WTC11 (cell line): Measurements from ENCODE around the gene LRP3. TPM values are rescaled to one million over a fixed set of nuclear protein-coding genes. Genes with fewer than 3 reads are reported as not detected.

Source experiments
- ATAC-seq: fragments of 200-7000 bp; cut with Tn5 transposase; 2 replicates; pipeline ENCODE4 v1.10.0; 2021; ENCODE audit warnings: mild to moderate bottlenecking, moderate library complexity
- CTCF ChIA-PET: fragments of 300-600 bp; sonication (Branson Sonifier 250); formaldehyde crosslinking; loops from one replicate; lab custom pipeline; 2021; ENCODE audit warnings: antibody characterized with exemption; lab: Charles Lee
- POLR2A ChIA-PET: fragments of 350-600 bp; sonication (Branson Sonifier 250); formaldehyde crosslinking; loops from one replicate; lab custom pipeline; 2021; ENCODE audit warnings: antibody characterized with exemption; lab: Charles Lee
- DNase-seq: peaks from one replicate; pipeline ENCODE4 v3.0.0; 2021; ENCODE audit warnings: low spot score
- H3K27ac Mint-ChIP-seq: 2 replicates; pipeline ENCODE4 v1.8.0; 2021; ENCODE audit warnings: mixed read lengths
- H3K27me3 Mint-ChIP-seq: 2 replicates; pipeline ENCODE4 v1.8.0; 2021; ENCODE audit warnings: low read depth, mild to moderate bottlenecking, moderate library complexity, mixed read lengths
- H3K36me3 Mint-ChIP-seq: 2 replicates; pipeline ENCODE4 v1.8.0; 2021; ENCODE audit warnings: mixed read lengths
- H3K4me1 Mint-ChIP-seq: 2 replicates; pipeline ENCODE4 v1.8.0; 2022; ENCODE audit warnings: mixed read lengths
- H3K4me3 Mint-ChIP-seq: 2 replicates; pipeline ENCODE4 v1.8.0; 2021; ENCODE audit warnings: mild to moderate bottlenecking, moderate library complexity, mixed read lengths
- H3K9me3 Mint-ChIP-seq: 2 replicates; pipeline ENCODE4 v1.8.0; 2021; ENCODE audit warnings: mixed read lengths
- EMX1 ChIP-seq: fragments of 250-450 bp; sonication (Bioruptor Pico); IDR thresholded peaks from 2 replicates; pipeline ENCODE4 v1.8.0; 2021; ENCODE audit warnings: mild to moderate bottlenecking
- ESRRA ChIP-seq: sonication (generic); formaldehyde crosslinking; IDR thresholded peaks from 2 replicates; pipeline ENCODE4 v1.8.1; 2022; ENCODE audit warnings: mild to moderate bottlenecking, missing genetic modification reagents, borderline replicate concordance
- FOXP1 ChIP-seq: sonication (generic); formaldehyde crosslinking; IDR thresholded peaks from 2 replicates; pipeline ENCODE4 v1.8.0; 2022; ENCODE audit warnings: missing genetic modification reagents, mild to moderate bottlenecking, moderate library complexity, borderline replicate concordance
- JAZF1 ChIP-seq: fragments of 250-450 bp; sonication (Bioruptor Pico); IDR thresholded peaks from 2 replicates; pipeline ENCODE4 v1.9.0; 2021; ENCODE audit warnings: moderate library complexity, mild to moderate bottlenecking, inconsistent platforms
- MXD4 ChIP-seq: fragments of 250-450 bp; sonication (Bioruptor Pico); IDR thresholded peaks from 2 replicates; pipeline ENCODE4 v1.8.0; 2021; ENCODE audit warnings: mild to moderate bottlenecking, moderate library complexity, borderline replicate concordance
- MYBL2 ChIP-seq: sonication (generic); formaldehyde crosslinking; IDR thresholded peaks from 2 replicates; pipeline ENCODE4 v1.8.1; 2023; ENCODE audit warnings: mild to moderate bottlenecking, moderate library complexity, missing genetic modification reagents
- NFATC4 ChIP-seq: fragments of 250-450 bp; sonication (Bioruptor Pico); IDR thresholded peaks from 2 replicates; pipeline ENCODE4 v1.9.0; 2021; ENCODE audit warnings: mild to moderate bottlenecking
- NR1H2 ChIP-seq: sonication (generic); formaldehyde crosslinking; IDR thresholded peaks from 2 replicates; pipeline ENCODE4 v1.9.0; 2021; ENCODE audit warnings: mild to moderate bottlenecking, moderate library complexity, missing genetic modification reagents
- PRRX2 ChIP-seq: fragments of 250-450 bp; sonication (Bioruptor Pico); IDR thresholded peaks from 2 replicates; pipeline ENCODE4 v1.8.0; 2021; ENCODE audit warnings: mild to moderate bottlenecking
- ZNF121 ChIP-seq: sonication (generic); formaldehyde crosslinking; IDR thresholded peaks from 2 replicates; pipeline ENCODE4 v1.8.0; 2023; ENCODE audit warnings: missing genetic modification reagents
- ZNF263 ChIP-seq: sonication (generic); formaldehyde crosslinking; IDR thresholded peaks from 2 replicates; pipeline ENCODE4 v1.8.1; 2022; ENCODE audit warnings: low read depth, mild to moderate bottlenecking, moderate library complexity, missing genetic modification reagents
- ZNF317 ChIP-seq: sonication (generic); formaldehyde crosslinking; IDR thresholded peaks from 2 replicates; pipeline ENCODE4 v1.8.1; 2023; ENCODE audit warnings: low read depth, mild to moderate bottlenecking, moderate library complexity, missing genetic modification reagents, borderline replicate concordance
- total RNA-seq: library from RNA; stranded (reverse); gene quantifications from 3 replicates; pipeline ENCODE4 v1.2.3, GENCODE V29; 2021
- TF ChIP-seq, protein P1 (sequence below): sonication (generic); formaldehyde crosslinking; IDR thresholded peaks from 2 replicates; pipeline ENCODE4 v1.8.1; 2022; ENCODE audit warnings: low read depth, missing genetic modification reagents, borderline replicate concordance
- TF ChIP-seq, protein P2 (sequence below): sonication (generic); formaldehyde crosslinking; IDR thresholded peaks from 2 replicates; pipeline ENCODE4 v1.8.1; 2023; ENCODE audit warnings: mild to moderate bottlenecking, missing genetic modification reagents, moderate library complexity
- TF ChIP-seq, protein P3 (sequence below): sonication (generic); formaldehyde crosslinking; IDR thresholded peaks from 2 replicates; pipeline ENCODE4 v1.8.0; 2023; ENCODE audit warnings: missing genetic modification reagents
- TF ChIP-seq, protein P4 (sequence below): sonication (generic); formaldehyde crosslinking; IDR thresholded peaks from 2 replicates; pipeline ENCODE4 v1.8.1; 2022; ENCODE audit warnings: mild to moderate bottlenecking, moderate library complexity, missing genetic modification reagents
- TF ChIP-seq, protein P5 (sequence below): sonication (generic); formaldehyde crosslinking; IDR thresholded peaks from 2 replicates; pipeline ENCODE4 v1.8.0; 2022; ENCODE audit warnings: mild to moderate bottlenecking, missing genetic modification reagents
- TF ChIP-seq, protein P6 (sequence below): sonication (generic); formaldehyde crosslinking; IDR thresholded peaks from 2 replicates; pipeline ENCODE4 v1.8.1; 2023; ENCODE audit warnings: mild to moderate bottlenecking, missing genetic modification reagents
- TF ChIP-seq, protein P7 (sequence below): sonication (generic); formaldehyde crosslinking; IDR thresholded peaks from 2 replicates; pipeline ENCODE4 v1.8.1; 2022; ENCODE audit warnings: mild to moderate bottlenecking, missing genetic modification reagents, moderate library complexity, borderline replicate concordance
- TF ChIP-seq, protein P8 (sequence below): sonication (generic); formaldehyde crosslinking; IDR thresholded peaks from 2 replicates; pipeline ENCODE4 v1.8.1; 2023; ENCODE audit warnings: mild to moderate bottlenecking, missing genetic modification reagents, borderline replicate concordance

The LRP3 gene
- total RNA-seq, 1 experiment from 2014 or later: 47.0 TPM

DNA sequence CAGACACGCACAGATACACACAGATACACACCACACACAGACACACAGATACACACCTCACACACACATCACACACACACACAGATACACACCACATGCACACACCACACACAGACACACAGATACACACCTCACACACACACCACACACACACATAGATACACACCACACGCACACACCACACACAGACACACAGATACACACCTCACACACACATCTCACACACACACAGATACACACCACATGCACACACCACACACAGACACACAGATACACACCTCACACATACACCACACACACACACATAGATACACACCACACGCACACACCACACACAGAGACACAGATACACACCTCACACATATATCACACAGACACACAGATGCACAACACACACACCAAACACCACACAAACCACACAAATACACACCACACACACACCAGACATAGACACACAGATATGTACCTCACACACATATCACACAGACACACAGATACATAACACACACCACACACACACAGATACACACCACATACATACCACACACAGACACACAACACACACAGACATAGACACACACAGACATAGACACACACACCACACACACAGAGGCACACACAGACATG, 55.7 kb downstream of the LRP3 start:
- H3K4me3 Mint-ChIP-seq: no peak overlapping the region
- H3K4me1 Mint-ChIP-seq: 0 out of 2 replicates have a peak, but pooled peaks cover 3% of the 10 kb centered on the region
- 0 out of 2 replicates have a peak, but pooled peaks cover 2% of the 10 kb centered on the region for H3K27me3 Mint-ChIP-seq
- peaks cover 9% of the 10 kb centered on the region for H3K9me3 Mint-ChIP-seq
- DNase-seq (no peak), ATAC-seq (no peak)
- H3K36me3 Mint-ChIP-seq: peaks cover 7% of the 10 kb centered on the region
- CTCF ChIA-PET: interaction anchor here (0.7 to 1.1 kb wide), 4 partner anchors 11 to 148 kb away, joined by 3 to 6 read pairs (median 4); no protein-coding TSS in a partner anchor
- no peak overlapping the region for H3K27ac Mint-ChIP-seq
- TF ChIP-seq ESRRA (CRISPR knock-in tag) (no peak), ZNF317 (CRISPR knock-in tag) (no peak)
- TF ChIP-seq, protein P1, sequence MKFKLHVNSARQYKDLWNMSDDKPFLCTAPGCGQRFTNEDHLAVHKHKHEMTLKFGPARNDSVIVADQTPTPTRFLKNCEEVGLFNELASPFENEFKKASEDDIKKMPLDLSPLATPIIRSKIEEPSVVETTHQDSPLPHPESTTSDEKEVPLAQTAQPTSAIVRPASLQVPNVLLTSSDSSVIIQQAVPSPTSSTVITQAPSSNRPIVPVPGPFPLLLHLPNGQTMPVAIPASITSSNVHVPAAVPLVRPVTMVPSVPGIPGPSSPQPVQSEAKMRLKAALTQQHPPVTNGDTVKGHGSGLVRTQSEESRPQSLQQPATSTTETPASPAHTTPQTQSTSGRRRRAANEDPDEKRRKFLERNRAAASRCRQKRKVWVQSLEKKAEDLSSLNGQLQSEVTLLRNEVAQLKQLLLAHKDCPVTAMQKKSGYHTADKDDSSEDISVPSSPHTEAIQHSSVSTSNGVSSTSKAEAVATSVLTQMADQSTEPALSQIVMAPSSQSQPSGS (CRISPR knock-in tag): no peak
- POLR2A ChIA-PET: no interaction called here

DNA sequence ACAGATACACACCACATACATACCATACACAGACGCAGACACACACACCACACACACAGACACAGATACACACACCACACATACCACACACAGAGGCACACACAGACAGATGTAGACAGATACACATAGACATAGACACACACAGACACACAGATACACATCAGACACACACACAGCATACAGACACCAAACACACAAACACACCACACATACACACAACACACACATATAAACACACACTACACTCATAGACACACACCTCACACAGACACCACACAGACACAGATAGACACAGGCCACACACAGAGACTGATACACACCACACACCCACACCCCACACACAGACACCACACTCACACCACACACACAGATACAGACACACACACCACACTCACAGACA, 56.4 kb downstream of the LRP3 start:
- TF ChIP-seq MYBL2 (CRISPR knock-in tag) (no peak), MXD4 (CRISPR knock-in tag) (no peak), PRRX2 (no peak)
- TF ChIP-seq, protein P2, sequence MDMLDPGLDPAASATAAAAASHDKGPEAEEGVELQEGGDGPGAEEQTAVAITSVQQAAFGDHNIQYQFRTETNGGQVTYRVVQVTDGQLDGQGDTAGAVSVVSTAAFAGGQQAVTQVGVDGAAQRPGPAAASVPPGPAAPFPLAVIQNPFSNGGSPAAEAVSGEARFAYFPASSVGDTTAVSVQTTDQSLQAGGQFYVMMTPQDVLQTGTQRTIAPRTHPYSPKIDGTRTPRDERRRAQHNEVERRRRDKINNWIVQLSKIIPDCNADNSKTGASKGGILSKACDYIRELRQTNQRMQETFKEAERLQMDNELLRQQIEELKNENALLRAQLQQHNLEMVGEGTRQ: no peak
- TF ChIP-seq, protein P3, sequence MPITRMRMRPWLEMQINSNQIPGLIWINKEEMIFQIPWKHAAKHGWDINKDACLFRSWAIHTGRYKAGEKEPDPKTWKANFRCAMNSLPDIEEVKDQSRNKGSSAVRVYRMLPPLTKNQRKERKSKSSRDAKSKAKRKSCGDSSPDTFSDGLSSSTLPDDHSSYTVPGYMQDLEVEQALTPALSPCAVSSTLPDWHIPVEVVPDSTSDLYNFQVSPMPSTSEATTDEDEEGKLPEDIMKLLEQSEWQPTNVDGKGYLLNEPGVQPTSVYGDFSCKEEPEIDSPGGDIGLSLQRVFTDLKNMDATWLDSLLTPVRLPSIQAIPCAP (CRISPR knock-in tag): no peak
- H3K4me1 Mint-ChIP-seq: 0 out of 2 replicates have a peak, but pooled peaks cover 3% of the 10 kb centered on the region
- 0 out of 2 replicates have a peak, but pooled peaks cover under 1% of the 10 kb centered on the region for H3K27me3 Mint-ChIP-seq
- H3K27ac Mint-ChIP-seq: no peak overlapping the region
- H3K36me3 Mint-ChIP-seq: peaks cover 3% of the 10 kb centered on the region; the same call in 1 of the 2 replicates
- no peak for ATAC-seq
- no peak for DNase-seq
- POLR2A ChIA-PET: no interaction called here
- H3K4me3 Mint-ChIP-seq: no peak overlapping the region
- H3K9me3 Mint-ChIP-seq: peaks cover 4% of the 10 kb centered on the region
- CTCF ChIA-PET: no interaction called here

DNA sequence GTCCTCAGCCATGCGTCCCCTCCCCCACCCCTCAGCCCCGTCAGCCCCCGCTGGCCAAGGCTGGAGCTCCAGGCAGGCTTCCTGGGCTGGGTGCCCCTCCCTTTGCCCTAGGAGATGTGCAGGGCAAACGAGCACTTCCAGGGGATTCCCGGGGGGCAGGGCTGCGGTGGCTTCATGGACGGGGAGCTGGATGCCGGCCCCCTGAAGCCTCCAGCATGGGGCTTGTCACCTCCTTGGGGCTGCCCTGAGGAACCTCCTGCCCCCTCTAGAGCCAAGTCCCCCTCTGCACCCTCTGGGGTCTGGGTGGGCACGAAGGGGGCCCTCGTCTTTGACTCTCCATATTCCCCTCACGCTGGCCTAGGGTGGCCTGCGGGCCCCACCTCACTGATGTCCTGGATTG, 56.9 kb downstream of the LRP3 start:
- ChIA-PET POLR2A (no interaction called here), CTCF (interaction anchor here (0.7 kb wide), 1 partner anchor 147 kb away, joined by 3 read pairs; no protein-coding TSS in a partner anchor)
- Mint-ChIP-seq H3K36me3 (no peaks in the 10 kb centered on the region), H3K4me3 (no peak overlapping the region), H3K9me3 (no peaks in the 10 kb centered on the region), H3K4me1 (0 out of 2 replicates have a peak, but pooled peaks cover 3% of the 10 kb centered on the region), H3K27ac (no peak overlapping the region), H3K27me3 (no peaks in the 10 kb centered on the region)
- no peak for ATAC-seq
- DNase-seq: no peak
- TF ChIP-seq JAZF1 (CRISPR knock-in tag): no peak
- TF ChIP-seq EMX1 (CRISPR knock-in tag): no peak
- TF ChIP-seq ZNF263: no peak
- TF ChIP-seq, protein P4, sequence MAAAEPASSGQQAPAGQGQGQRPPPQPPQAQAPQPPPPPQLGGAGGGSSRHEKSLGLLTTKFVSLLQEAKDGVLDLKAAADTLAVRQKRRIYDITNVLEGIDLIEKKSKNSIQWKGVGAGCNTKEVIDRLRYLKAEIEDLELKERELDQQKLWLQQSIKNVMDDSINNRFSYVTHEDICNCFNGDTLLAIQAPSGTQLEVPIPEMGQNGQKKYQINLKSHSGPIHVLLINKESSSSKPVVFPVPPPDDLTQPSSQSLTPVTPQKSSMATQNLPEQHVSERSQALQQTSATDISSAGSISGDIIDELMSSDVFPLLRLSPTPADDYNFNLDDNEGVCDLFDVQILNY (CRISPR knock-in tag): no peak
- TF ChIP-seq NFATC4: no peak
- TF ChIP-seq, protein P5, sequence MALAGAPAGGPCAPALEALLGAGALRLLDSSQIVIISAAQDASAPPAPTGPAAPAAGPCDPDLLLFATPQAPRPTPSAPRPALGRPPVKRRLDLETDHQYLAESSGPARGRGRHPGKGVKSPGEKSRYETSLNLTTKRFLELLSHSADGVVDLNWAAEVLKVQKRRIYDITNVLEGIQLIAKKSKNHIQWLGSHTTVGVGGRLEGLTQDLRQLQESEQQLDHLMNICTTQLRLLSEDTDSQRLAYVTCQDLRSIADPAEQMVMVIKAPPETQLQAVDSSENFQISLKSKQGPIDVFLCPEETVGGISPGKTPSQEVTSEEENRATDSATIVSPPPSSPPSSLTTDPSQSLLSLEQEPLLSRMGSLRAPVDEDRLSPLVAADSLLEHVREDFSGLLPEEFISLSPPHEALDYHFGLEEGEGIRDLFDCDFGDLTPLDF: no peak
- TF ChIP-seq NR1H2 (CRISPR knock-in tag): no peak
- TF ChIP-seq, protein P6, sequence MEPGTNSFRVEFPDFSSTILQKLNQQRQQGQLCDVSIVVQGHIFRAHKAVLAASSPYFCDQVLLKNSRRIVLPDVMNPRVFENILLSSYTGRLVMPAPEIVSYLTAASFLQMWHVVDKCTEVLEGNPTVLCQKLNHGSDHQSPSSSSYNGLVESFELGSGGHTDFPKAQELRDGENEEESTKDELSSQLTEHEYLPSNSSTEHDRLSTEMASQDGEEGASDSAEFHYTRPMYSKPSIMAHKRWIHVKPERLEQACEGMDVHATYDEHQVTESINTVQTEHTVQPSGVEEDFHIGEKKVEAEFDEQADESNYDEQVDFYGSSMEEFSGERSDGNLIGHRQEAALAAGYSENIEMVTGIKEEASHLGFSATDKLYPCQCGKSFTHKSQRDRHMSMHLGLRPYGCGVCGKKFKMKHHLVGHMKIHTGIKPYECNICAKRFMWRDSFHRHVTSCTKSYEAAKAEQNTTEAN: no peak
- TF ChIP-seq, protein P7, sequence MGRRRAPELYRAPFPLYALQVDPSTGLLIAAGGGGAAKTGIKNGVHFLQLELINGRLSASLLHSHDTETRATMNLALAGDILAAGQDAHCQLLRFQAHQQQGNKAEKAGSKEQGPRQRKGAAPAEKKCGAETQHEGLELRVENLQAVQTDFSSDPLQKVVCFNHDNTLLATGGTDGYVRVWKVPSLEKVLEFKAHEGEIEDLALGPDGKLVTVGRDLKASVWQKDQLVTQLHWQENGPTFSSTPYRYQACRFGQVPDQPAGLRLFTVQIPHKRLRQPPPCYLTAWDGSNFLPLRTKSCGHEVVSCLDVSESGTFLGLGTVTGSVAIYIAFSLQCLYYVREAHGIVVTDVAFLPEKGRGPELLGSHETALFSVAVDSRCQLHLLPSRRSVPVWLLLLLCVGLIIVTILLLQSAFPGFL (CRISPR knock-in tag): no peak
- TF ChIP-seq, protein P8, sequence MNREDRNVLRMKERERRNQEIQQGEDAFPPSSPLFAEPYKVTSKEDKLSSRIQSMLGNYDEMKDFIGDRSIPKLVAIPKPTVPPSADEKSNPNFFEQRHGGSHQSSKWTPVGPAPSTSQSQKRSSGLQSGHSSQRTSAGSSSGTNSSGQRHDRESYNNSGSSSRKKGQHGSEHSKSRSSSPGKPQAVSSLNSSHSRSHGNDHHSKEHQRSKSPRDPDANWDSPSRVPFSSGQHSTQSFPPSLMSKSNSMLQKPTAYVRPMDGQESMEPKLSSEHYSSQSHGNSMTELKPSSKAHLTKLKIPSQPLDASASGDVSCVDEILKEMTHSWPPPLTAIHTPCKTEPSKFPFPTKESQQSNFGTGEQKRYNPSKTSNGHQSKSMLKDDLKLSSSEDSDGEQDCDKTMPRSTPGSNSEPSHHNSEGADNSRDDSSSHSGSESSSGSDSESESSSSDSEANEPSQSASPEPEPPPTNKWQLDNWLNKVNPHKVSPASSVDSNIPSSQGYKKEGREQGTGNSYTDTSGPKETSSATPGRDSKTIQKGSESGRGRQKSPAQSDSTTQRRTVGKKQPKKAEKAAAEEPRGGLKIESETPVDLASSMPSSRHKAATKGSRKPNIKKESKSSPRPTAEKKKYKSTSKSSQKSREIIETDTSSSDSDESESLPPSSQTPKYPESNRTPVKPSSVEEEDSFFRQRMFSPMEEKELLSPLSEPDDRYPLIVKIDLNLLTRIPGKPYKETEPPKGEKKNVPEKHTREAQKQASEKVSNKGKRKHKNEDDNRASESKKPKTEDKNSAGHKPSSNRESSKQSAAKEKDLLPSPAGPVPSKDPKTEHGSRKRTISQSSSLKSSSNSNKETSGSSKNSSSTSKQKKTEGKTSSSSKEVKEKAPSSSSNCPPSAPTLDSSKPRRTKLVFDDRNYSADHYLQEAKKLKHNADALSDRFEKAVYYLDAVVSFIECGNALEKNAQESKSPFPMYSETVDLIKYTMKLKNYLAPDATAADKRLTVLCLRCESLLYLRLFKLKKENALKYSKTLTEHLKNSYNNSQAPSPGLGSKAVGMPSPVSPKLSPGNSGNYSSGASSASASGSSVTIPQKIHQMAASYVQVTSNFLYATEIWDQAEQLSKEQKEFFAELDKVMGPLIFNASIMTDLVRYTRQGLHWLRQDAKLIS (CRISPR knock-in tag): no peak
- TF ChIP-seq FOXP1 (CRISPR knock-in tag): no peak
- no peak for TF ChIP-seq ZNF121 (CRISPR knock-in tag)
